Prostate gland (tissue), 2 donors: Measurements from ENCODE around the gene AATK.

Experiments
- POLR2A ChIP-seq: fragments of 450-650 bp; IDR thresholded peaks from one replicate; pipeline ENCODE4 v1.6.1; 2016; ENCODE audit warnings: antibody characterized with exemption, mild to moderate bottlenecking
- POLR2AphosphoS5 ChIP-seq: sonication (generic); formaldehyde crosslinking; IDR thresholded peaks from one replicate; pipeline ENCODE4 v1.6.1; 2017; ENCODE audit warnings: antibody characterized with exemption
- TF ChIP-seq, protein P1 (sequence below), 4 experiments: fragments of 200-600 bp in 2 of 4; fragments of 450-650 bp in 2 of 4; sonication (generic) in 2 of 4; IDR thresholded peaks; 1 replicate in 3 of 4; 2 replicates in 1 of 4; pipeline ENCODE4 v1.5.1; 2016 to 2019; ENCODE audit warnings: antibody characterized with exemption in 4 of 4, mild to moderate bottlenecking in 2 of 4, moderate library complexity in 2 of 4

DNA sequence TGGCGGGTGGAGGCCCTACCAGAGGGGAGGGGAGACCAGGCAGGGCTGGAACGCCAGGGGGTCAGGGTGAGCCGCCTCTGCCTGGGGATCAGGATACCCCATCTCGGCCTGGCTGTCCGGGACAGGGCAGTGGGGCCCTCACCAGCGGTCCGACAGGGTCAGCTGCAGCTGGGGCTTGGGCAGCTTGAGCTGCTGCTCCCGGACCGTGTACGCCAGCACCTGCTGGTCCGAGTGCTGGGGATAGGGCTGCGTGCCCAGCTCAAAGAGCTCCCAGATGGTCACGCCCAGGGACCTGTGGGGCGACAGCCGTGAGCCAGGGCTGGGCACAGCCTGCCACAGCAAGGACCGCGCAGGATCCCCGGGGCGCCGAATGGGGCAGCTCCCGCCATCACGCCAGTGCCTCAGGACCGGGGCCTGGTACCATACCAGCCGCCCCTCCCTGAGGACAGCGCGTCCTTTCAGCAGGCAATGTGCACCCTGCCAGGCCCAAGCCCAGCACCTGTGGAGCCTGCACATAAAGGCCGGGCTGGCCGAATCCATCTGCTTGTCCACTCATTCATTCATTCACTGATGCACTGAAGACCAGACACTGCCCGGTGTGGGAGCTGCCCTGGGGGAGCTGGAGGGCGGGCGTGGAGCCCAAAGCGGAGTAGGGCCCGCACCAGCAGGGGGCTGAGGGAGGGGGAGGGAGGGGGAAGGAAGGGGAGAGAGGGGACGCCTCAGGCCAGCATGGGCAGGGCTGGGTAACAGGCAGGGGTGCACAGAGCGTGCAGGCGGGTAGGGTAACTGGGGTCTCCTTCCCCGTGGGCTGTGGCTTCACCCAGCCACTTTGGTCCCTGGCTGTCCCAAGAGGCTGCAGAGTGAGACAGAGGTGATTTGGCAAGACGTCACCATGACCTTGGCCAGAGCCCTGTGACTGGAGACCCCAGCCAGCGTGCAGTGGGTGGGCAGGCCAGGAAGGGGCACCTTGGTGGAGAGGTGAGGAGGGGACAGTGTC lies 42.7 kb downstream of the AATK start:
- TF ChIP-seq POLR2A (no peak), POLR2AphosphoS5 (no peak)
- TF ChIP-seq, protein P1, sequence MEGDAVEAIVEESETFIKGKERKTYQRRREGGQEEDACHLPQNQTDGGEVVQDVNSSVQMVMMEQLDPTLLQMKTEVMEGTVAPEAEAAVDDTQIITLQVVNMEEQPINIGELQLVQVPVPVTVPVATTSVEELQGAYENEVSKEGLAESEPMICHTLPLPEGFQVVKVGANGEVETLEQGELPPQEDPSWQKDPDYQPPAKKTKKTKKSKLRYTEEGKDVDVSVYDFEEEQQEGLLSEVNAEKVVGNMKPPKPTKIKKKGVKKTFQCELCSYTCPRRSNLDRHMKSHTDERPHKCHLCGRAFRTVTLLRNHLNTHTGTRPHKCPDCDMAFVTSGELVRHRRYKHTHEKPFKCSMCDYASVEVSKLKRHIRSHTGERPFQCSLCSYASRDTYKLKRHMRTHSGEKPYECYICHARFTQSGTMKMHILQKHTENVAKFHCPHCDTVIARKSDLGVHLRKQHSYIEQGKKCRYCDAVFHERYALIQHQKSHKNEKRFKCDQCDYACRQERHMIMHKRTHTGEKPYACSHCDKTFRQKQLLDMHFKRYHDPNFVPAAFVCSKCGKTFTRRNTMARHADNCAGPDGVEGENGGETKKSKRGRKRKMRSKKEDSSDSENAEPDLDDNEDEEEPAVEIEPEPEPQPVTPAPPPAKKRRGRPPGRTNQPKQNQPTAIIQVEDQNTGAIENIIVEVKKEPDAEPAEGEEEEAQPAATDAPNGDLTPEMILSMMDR (IDR thresholded peaks at IDR 0.05), result no peak
